PC-9 (cell line): ENCODE data around the gene RNH1.

Experiments used
- CTCF ChIP-seq: fragments of 200-600 bp; sonication (generic); conservative IDR thresholded peaks from 2 replicates; pipeline ENCODE4 v1.6.1; 2017; ENCODE audit warnings: mixed run types, antibody characterized with exemption, mild to moderate bottlenecking, moderate library complexity
- EZH2 ChIP-seq: fragments of 200-600 bp; sonication (generic); IDR thresholded peaks from 2 replicates; pipeline ENCODE4 v1.8.0; 2017; ENCODE audit warnings: antibody characterized with exemption, low read depth

- TF ChIP-seq CTCF (no peak), EZH2 (no peak)
These were observed 32.0 kb downstream of the RNH1 start for GRCh38 chr11:474914-475506.
